HEK293T (cell line): ENCODE results near the gene LMTK2.

ENCODE experiments used
- BHLHE40 ChIP-seq: fragments of 450-650 bp; IDR thresholded peaks from 2 replicates; pipeline ENCODE4 v1.6.1; 2016; ENCODE audit warnings: mild to moderate bottlenecking, moderate library complexity, borderline replicate concordance
- ELF4 ChIP-seq: fragments of 450-650 bp; IDR thresholded peaks from 2 replicates; pipeline ENCODE4 v1.6.1; 2017; ENCODE audit warnings: antibody characterized with exemption
- FOXA1 ChIP-seq: fragments of 450-650 bp; IDR thresholded peaks from 2 replicates; pipeline ENCODE4 v1.6.1; 2016; ENCODE audit warnings: mild to moderate bottlenecking
- FOXK2 ChIP-seq: fragments of 450-650 bp; IDR thresholded peaks from 2 replicates; pipeline ENCODE4 v1.6.1; 2016; ENCODE audit warnings: mild to moderate bottlenecking
- FOXM1 ChIP-seq: fragments of 450-650 bp; IDR thresholded peaks from 2 replicates; pipeline ENCODE4 v1.6.1; 2017; ENCODE audit warnings: mild to moderate bottlenecking, borderline replicate concordance
- HDGF ChIP-seq: fragments of 450-650 bp; IDR thresholded peaks from 2 replicates; pipeline ENCODE4 v1.6.1; 2017; ENCODE audit warnings: antibody characterized with exemption, borderline replicate concordance
- LEF1 ChIP-seq: fragments of 450-650 bp; IDR thresholded peaks from 2 replicates; pipeline ENCODE4 v1.6.1; 2017; ENCODE audit warnings: mild to moderate bottlenecking, borderline replicate concordance
- NFRKB ChIP-seq: fragments of 450-650 bp; IDR thresholded peaks from 2 replicates; pipeline ENCODE4 v1.6.1; 2016; ENCODE audit warnings: mild to moderate bottlenecking, moderate library complexity
- PKNOX1 ChIP-seq: fragments of 450-650 bp; IDR thresholded peaks from 2 replicates; pipeline ENCODE4 v1.6.1; 2016
- SP1 ChIP-seq: fragments of 450-650 bp; IDR thresholded peaks from 2 replicates; pipeline ENCODE4 v1.6.1; 2017
- SUZ12 ChIP-seq: fragments of 450-650 bp; IDR thresholded peaks from 2 replicates; pipeline ENCODE4 v1.6.1; 2016; ENCODE audit warnings: mild to moderate bottlenecking
- ZNF384 ChIP-seq: fragments of 450-650 bp; IDR thresholded peaks from 2 replicates; pipeline ENCODE4 v1.6.1; 2016

- TF ChIP-seq LEF1, result no peak
- no peak for TF ChIP-seq BHLHE40
- TF ChIP-seq NFRKB, result no peak
- TF ChIP-seq FOXA1, result no peak
- TF ChIP-seq SP1, result no peak
- no peak for TF ChIP-seq HDGF
- no peak for TF ChIP-seq SUZ12
- TF ChIP-seq ZNF384, result no peak
- TF ChIP-seq ELF4, result no peak
- TF ChIP-seq FOXM1, result no peak
- TF ChIP-seq FOXK2, result no peak
- no peak for TF ChIP-seq PKNOX1
Observed at GRCh38 chr7:98151884-98152283, 45.2 kb downstream of the LMTK2 start.
